ENCODE results near the gene KCNJ16.
A peak's percentile ranks its signal among the peaks of the same experiment; 100 is the strongest.
"Not testable (repeated sequence)": the region's sequence is repeated elsewhere in the genome, so short reads cannot be mapped to it uniquely, and the experiment has no call there.

KCNJ16 gene

DNA sequence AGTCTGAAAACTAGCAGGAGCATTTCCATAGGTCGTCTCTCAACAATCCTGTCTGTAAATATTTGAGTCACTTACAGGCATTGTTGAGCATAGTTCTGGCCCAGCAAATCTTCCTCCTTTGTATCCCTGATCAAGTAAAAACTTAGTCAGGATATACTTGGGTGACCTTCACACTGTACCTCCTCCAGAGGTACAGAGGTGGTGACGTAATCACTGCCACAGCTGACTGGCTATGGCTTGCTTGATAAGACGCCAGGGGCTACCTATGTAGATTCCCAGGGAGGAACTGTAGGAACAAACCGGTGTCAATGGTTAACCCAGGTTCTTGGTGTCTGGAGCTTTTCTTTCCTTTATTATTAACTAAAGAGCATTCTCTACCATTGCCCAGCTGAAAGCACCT, at the start of gene KCNJ16:
Gene KCNJ16, plus strand, starts transcription at position 270 of the 400 bp plus-strand sequence. CDS start 56,863 bp downstream, outside the sequence.
- no peak for DNase-seq (ENCODE audit: low read depth)

DNA sequence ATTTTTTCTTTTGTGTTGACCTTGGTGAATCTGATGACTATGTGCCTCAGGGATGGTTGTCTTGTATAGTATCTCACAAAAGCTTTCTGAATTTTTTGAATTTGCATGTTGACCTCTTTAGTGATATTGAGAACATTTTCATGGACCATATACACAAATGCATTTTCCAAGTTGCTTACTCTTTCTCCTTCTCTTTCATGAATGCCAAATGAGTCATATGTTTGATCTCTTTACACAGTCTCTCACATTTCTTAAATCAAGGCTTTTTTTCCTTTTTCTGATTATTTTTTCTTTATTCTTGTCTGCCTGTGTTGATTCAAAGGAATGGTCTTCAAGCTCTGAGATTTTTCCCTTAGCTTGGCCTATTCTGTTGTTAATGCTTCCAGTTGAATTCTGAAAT, 46.6 kb upstream of the KCNJ16 start:
- DNase-seq (ENCODE audit: low read depth): no peak

DNA sequence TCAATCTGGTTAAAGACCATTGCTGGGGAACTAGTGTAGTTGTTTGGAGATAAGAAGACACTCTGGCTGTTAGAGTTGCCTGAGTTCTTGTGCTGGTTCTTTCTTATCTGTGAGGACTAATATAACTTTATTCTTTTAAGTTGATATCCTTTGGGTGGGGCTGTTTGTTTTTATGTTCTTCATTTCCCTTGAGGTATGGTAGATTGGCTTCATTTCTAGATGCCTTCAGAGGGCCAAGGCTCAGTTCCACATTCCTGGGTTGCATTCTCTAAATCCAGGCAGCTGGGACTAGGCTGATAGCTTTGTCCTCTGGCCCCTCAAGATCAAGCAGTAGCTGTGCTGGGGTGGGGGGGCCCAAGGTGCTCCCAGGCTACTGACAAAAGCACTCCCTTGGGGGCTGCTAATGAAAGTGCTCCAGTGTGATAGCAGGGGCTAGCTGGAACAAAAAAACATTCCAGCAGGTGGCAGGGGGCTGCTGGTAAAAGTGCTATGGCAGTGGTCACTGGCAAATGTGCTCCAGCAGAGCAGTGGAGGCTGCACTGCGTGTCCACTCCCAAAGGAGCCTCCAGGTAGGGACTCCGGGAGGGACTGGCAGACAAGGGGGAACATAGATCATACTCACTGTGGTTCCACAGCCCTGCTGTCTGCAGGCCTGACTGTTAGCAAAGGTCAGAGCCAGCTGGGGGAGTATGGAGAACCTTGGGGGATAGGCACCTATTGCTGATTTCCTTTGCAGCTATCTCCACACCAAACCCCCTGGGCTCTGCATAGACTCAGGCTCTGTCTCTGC, 45.9 kb upstream of the KCNJ16 start:
- no peak for DNase-seq (ENCODE audit: low read depth)

DNA sequence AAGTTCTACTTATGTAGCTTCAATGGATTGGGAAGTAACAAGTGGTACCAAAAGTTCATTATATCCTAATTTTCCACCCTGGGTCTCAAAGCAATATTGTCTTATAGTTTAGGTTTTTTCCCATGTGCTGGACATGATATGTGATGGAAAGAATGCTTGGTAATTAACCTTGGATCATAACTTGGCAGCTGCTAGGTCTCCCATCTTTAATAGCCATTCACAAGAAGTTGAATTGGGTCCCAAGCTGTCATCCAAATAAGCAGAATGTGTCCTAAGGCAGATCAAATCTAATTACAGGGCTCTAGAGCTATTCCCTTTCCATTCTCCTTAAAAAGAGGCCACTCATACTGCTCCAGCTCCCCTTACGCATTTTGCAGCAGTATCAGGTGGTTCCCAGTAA, 44.7 kb upstream of the KCNJ16 start:
- no peak for DNase-seq (ENCODE audit: low read depth)

DNA sequence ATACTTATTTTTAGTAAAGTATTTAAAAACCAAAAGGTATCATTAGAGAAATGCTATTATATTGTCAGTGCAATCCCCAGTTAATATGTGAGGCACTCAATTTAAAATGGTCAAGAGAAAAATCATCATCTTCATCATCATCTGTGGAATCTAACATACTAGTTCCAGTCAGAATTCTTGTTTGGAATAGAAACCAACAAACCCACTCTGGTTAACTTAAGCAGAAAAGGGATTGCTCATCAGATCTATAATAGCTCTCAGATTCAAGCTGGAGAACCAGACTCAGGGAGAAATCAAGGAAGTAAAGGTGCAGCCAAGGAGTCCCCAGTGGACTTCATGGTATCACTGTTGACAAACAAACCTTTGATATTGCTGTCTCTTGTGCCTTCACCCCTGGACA, 43.7 kb upstream of the KCNJ16 start:
- no peak for DNase-seq (ENCODE audit: low read depth)

DNA sequence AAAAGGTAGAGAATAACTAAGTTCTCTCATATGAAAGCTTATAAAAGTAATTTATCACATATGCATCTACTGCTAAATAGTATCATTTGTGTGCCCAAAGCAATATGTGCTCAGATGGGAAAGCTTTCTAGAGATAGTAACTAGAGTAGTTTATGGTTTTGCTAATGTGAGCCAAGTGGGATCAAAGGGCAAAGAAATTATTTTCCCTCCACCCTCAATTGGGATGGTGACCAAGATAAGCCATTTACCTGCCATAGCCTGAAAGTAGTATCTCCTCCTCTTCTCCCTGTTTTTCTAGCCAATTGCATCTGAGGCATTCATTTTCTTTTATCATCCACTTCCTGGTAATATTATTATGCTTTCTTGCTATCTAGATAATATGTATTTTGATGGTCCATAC, 41.9 kb upstream of the KCNJ16 start:
- DNase-seq (ENCODE audit: low read depth): no peak

DNA sequence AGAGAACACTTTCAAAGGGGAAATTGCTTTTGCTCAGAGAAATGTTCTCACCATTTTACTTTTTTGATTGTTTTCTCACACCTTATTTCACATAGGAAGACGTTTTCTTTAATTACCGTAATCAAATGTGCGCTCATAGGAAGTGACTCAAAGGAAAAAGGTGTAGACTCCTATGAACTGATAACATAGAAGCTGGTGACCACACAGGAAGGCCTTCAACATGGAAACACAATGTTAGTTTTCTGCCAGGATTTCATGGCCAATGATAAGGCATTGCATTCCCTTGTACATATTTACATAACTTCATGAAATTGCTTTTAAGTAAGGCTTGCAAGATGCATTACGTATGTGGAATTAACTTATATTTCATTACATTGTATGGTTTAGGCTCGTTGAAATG, 40.9 kb upstream of the KCNJ16 start:
- DNase-seq (ENCODE audit: low read depth): no peak

DNA sequence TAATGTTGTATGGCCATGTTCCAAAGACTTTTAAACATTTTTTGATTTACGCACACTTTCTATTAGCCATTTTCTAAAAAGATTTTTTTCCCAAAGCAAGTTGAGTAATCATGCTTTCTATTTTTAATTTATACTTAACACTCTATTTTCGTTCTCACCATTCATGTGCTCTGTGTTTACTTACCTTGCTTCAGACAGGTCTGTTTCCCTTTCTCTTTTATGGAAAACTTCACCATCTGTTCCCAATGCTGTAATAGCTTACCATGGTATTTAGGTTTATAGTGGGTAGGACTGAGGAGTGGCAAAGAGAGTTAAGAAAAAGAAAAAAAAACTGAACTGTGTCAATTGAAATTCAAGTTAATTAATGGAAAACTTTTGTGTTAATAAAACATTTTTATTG, 37.5 kb upstream of the KCNJ16 start:
- no peak for DNase-seq (ENCODE audit: low read depth)

DNA sequence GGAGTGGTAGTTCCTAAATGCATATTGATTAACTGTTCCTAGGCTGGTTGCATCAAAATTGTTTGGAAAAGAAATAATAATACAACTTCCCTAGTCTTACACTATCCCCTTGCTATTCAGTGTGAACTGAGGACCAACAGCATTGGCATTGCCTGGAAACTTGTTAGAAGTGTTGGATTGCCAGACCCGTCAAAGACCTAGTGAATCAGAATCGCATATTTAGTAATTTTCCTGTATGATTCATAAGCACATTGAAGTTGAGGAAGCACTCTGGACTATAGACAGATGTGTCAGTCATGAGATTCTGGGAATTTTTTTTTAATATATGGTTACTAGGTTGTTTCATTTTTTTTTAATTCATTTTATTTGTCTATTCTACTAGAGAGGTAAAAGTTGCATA, 34.7 kb upstream of the KCNJ16 start:
- DNase-seq (ENCODE audit: low read depth): no peak

DNA sequence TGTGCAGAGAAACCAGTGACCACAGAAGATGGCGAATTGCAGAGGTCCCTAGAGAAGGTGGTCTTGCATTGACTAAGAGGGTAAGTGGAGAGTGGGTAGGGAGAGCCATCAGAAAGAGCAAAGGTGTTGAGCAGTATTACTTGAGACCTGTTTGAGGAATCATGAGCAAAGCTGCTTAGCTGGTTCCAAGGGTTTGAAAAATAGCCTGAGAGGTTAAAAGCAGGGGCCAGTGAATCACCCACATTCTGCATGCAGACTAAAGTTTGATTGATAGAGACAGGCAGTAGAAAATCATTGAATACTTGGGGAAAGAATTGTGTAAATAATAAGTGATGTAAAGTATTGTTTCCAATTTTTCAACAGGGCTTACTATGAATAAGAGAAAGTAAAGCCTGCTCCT, 34.0 kb upstream of the KCNJ16 start:
- no peak for DNase-seq (ENCODE audit: low read depth)

DNA sequence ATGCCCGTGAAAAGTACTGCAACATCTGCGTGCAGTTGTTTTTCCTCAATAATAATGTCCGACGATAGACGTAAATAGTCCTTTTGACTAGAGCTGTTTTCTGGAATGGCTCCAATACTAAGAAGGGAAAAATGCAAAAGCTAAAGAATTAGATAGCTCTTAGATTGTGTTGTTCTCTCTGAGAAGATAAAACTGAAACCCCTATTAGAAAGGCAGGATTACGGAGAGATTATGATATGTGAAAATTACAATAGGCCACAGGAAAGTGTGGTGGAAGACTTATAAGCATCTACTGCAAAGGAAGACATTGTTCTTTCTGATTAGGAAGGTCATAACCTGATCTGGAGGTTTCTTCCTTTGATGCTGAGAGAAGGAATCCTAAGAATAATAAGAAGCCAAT, 33.5 kb upstream of the KCNJ16 start:
- DNase-seq (ENCODE audit: low read depth): no peak

DNA sequence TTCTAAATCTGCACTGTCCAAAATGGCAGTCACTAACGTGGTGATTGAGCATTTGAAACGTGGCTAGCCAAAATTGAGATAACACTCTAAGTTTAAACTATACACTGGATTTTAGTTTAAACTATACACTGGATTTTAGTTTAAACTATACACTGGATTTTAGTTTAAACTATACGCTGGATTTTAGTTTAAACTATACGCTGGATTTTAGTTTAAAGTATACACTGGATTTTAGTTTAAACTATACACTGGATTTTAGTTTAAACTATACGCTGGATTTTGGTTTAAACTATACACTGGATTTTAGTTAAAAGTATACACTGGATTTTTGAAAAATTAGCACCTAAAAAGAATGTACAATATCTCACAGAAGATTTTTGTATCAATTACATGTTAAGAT, 29.2 kb upstream of the KCNJ16 start:
- DNase-seq (ENCODE audit: low read depth): not testable (repeated sequence)

DNA sequence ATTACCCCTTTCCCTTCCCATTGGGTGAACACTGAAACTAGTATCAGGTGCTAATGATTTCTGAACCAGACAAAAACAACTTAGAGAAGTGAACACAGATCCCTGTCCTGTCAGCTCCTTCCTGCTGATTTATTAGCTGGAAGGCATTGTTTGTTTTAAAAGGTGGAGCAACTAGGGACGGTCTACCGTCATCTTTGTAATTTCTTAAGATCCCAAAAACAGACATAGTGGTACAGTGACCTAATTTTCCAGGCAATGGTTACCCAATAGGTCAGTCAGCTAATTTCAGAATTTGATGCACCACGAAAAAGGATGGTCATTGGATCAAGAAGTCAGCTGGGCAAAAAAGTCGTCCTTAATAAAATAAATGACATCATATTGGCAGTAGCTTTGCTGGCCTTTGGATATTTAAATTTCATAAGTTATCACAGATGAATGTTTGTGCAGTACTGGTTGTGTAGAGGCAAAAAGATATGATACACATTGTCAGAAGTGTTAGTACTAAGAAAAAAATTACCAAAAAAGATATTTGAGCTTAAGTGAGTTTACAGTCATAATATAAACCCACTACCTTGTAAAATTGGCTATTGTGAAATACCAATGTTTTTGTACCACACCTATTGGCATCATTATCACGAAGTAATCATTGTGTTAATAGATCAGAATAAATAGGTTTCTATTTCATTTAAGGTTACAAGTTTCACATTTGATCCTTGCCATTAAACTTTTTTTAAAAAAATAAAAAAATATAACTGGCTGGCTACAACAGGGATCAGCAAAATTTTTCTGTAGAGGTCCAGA, 27.2 kb upstream of the KCNJ16 start:
- no peak for DNase-seq (ENCODE audit: low read depth)

DNA sequence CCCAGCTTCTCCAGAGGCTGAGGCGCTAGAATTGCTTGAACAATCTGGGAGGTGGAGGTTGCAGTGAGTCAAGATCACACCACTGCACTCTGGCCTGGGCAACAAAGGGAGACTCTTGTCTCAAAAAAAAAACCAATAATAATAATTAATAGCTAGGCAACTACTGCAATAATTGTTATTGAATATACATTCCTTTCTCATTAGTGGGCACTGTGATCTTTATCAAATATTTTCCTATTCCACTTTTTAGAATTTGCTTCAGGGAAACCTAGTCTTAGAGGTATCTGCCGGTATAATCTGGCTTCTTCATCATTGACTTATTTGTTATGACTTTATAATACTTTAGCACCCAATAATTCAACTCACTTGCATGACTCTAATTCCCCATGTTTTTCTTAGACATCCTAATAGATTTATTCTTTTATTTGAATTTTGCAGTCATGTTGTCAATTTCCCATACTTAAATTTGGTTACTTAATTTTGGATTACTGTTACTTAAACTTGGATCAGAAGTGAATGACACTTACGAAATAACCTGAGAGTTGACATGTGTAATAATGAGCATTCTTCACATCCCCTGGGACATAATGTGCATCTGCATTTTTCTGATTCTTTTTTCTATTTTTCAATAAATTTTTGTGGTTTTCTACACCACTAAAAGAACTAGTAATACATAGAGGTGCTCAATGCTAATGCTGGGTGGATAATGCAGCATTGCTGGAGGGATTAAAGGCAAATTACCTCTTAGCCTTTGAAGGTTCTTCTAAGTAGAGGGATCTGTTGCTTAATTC, 25.0 kb upstream of the KCNJ16 start:
- no peak for DNase-seq (ENCODE audit: low read depth)

DNA sequence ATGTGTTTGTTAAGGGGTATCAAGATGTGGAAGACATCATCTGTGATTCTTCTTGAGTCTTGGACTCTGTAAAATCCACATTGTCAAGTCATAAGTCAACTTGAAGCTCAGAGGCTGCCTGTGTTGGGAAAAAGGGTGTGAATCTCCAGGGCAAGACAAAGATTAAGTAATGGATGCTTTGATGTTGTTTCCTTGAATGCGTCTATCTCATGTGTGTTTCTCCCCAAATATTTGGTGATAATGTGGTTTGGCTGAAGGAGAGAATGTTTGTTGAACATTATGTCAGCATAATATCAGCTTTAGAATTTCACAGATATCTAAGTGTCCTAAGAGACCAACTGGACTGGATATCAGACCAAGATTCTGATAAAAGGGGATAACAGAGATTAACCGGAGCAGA, 24.1 kb upstream of the KCNJ16 start:
- DNase-seq (ENCODE audit: low read depth): no peak

DNA sequence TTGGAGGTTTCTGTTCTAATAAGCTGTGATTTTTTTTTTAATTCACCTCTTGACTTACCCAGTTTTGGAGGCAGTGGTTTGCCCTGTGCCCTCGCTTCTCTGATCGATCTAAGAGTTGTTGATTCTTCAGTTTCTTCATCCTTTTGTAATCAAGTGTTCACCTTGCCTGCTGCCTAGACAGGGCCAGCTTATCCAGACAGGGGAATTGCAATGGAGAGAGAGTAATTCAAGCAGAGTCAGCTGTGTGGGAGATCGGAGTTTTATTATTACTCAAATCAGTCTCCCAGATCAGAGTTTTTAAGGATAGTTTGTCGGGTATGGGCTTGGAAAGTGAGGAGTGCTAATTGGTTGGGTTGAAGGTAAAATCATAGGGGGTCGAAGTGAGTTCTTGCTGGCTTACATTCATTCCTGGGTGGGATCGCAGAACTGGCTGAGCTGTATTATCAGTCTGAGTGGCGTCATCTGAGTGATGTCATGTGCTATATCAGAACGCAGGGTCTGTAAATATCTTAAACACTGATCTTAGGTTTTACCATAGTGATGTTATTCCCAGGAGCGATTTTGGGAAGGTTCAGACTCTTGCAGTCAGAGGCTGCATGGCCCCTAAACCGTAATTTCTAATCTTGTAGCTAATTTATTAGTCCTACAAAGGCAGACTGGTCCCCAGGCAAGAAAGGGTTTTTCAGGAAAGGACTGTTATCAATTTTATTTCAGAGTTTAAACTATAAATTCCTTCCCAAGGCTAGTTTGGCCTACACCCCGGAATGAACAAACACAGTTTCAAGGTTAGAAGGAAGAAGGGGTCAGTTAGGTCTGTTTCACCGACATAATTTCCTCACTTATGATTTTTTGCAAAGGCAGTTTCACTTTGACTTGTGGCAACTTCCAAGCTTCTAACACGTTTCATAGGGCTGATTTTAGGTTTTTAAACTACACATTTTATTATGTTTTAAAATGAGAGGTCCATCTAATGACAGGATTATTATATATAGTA, 21.5 kb upstream of the KCNJ16 start:
- no peak for DNase-seq (ENCODE audit: low read depth)

DNA sequence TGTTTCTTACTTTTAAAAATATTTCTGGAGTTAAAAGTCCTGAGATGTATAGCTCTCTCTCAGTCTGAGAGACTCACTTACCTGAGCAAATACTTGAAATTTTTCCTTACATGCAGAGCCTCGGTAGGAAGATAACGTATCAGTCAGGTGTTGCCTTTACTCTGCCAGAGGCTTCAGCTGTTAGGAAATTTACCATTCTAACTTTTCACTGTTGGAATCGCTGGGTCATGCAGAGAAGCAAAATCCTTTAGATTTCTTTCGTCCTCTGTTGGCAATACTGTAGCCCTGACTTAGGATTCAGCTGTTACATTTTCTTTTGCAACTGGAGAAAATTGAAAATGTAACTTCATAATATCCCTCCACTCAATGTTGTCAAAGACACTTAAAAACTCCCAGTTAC, 20.0 kb upstream of the KCNJ16 start:
- DNase-seq (ENCODE audit: low read depth): no peak

DNA sequence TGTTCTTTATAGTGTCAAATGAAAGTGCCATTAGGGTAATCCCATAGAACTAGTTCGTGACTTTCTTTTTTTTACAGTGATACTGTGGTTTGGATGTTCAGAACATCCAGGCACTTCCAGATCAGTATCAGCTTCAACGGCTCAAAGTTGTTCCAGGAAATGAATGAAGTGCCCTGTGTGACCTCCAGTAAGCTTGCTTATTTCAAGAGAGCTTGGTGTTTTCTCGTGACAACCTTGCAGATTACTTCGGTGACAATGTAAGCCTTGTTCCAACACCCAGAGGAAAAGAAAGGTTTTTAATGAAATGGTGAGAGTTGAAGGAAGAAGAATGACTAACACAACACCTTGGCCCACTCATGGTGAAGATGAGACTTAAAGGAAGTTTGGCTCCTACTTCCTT, 16.0 kb upstream of the KCNJ16 start:
- DNase-seq (ENCODE audit: low read depth): no peak

DNA sequence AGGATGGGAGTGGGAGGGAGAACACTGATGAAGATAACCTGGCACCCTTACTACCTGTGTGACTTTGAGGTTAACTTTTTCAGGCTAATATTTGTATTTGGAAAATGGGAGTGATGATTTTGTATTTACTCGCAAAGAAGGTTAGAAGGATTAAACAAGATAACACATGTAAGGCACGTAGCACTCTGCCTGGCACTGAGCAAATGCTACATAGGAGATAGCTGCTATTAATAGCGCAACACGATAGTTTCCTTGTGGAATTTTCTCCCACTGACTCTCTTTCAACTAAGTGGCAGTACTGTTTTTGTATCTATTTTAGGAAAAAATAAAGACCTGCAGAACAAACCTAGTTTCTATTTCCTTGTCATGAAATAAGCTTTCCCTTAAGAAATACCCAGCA, 15.4 kb upstream of the KCNJ16 start:
- DNase-seq (ENCODE audit: low read depth): no peak

DNA sequence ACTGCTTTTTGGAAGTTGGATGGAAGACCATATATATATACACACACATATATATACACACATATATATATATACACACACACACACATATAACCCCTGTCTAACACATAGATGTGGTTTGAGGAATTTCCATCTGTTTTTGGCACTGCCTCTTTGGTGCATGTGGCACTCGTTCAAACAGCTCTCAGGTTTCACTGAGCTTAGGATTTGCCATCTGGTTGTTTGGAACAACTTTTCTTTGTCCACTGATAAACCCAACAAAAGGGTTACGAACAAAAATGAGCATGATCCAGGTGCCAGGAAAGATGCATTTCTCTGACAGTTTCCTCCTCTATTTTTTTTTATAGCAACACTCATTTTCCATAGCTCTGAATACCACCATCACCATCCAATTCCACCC, 14.6 kb upstream of the KCNJ16 start:
- DNase-seq (ENCODE audit: low read depth): peak; percentile 30

DNA sequence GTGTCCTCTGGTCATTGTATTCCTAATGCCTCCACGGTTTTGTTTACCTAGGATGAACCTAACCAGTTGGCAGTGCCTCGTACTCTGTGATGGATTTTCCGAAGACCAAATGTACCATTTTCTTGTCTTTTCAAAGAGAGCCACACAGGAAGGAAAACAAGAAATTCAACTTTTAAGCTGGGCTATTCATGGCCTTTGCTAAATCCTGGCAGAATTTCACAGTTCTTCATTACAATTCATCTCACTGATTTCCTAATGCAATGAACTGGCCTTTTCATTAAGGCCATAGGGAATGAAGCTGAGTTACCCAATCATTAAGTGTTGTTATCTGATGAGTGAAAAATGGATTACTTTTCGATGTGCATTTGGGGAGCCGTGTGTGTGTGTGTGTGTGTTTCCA, 7.9 kb upstream of the KCNJ16 start:
- no peak for DNase-seq (ENCODE audit: low read depth)

All from fibroblast of the conjunctiva (primary cell).